AG10803 (cell line): ENCODE results near the gene ZDHHC24.

Source experiments
- DNase-seq: peaks from one replicate; pipeline ENCODE4 v3.0.0; 2010; ENCODE audit warnings: low read depth
- H3K4me3 ChIP-seq: 2 replicates; pipeline ENCODE4 v1.5.1; 2011; ENCODE audit warnings: mild to moderate bottlenecking, low read length, control low read depth
- TF ChIP-seq, protein P1 (sequence below): conservative IDR thresholded peaks from 2 replicates; pipeline ENCODE4 v1.5.1; 2011; ENCODE audit warnings: mild to moderate bottlenecking, low read length, control low read depth, inconsistent platforms

Gene ZDHHC24

DNA sequence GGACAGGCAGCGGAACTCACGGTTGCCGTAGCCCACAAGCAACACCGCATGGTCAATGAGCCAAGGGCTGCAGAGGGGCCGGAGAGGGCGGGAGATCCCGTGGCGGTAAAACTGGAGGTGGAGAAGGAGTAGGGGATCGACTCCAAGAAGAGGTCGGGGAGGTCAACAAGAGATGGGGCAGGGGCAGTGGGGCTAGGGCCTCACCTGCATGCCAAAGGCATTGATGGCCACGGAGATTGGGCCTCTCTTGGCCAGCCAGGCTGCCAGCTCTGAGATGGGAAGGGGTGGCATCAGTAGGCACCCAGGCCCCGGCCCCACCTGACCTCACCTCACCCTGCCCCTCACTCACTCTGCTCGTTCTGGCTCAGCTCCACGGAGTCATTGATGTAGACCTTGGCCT lies 18.7 kb upstream of the ZDHHC24 start:
- no peak overlapping the region for H3K4me3 ChIP-seq
- DNase-seq: no peak
- TF ChIP-seq, protein P1, sequence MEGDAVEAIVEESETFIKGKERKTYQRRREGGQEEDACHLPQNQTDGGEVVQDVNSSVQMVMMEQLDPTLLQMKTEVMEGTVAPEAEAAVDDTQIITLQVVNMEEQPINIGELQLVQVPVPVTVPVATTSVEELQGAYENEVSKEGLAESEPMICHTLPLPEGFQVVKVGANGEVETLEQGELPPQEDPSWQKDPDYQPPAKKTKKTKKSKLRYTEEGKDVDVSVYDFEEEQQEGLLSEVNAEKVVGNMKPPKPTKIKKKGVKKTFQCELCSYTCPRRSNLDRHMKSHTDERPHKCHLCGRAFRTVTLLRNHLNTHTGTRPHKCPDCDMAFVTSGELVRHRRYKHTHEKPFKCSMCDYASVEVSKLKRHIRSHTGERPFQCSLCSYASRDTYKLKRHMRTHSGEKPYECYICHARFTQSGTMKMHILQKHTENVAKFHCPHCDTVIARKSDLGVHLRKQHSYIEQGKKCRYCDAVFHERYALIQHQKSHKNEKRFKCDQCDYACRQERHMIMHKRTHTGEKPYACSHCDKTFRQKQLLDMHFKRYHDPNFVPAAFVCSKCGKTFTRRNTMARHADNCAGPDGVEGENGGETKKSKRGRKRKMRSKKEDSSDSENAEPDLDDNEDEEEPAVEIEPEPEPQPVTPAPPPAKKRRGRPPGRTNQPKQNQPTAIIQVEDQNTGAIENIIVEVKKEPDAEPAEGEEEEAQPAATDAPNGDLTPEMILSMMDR: no peak

DNA sequence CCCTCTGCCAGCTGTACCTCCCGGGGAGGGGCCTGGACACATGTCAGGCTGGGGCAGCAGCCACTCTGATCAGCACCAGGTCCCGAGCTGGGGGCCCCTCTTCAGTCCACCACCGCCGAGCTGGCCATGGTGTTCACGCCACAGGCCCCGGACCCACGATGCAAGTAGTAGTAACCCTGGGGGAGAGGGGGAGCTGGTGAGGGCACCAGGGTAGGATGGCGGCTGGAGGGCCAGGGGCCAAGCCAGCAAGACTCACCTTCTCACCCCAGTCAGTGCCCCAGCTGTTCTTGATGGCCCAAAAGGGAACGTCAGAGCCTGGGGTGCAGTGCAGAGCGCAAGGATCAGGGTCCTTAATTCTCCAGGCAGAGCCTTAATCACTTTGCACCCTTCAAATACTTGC lies 18.0 kb upstream of the ZDHHC24 start:
- TF ChIP-seq, protein P1: no peak
- DNase-seq: no peak
- H3K4me3 ChIP-seq: no peak overlapping the region

DNA sequence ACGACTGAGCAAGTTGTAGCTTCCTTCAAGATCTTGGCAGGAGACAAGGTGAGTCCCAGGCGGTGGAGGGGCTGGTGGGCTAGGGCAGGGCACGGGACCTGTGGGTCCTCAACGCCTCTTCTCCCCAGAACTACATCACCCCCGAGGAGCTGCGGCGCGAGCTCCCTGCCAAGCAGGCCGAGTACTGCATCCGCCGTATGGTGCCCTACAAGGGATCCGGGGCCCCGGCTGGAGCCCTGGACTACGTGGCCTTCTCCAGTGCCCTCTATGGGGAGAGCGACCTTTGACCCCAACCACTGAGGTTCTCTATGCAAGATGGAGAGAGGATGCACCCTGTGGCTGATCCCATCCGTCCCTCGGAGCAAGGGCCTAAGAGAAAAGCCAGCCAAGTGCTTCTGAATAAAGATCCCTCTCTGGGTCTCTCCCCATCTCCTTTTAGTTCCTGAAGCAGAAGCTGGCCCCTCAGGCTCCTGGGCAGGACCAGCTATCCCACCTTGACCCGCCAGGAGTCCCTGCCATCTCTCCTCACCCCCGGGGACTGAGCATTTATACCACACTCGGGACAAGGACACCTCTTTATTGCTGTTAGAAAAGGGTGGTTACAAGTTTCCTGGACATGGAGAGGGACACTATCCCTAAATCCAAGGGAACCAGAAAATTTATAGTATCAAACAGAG lies 17.2 kb upstream of the ZDHHC24 start:
- no peak for DNase-seq
- TF ChIP-seq, protein P1: no peak
- H3K4me3 ChIP-seq: no peak overlapping the region

DNA sequence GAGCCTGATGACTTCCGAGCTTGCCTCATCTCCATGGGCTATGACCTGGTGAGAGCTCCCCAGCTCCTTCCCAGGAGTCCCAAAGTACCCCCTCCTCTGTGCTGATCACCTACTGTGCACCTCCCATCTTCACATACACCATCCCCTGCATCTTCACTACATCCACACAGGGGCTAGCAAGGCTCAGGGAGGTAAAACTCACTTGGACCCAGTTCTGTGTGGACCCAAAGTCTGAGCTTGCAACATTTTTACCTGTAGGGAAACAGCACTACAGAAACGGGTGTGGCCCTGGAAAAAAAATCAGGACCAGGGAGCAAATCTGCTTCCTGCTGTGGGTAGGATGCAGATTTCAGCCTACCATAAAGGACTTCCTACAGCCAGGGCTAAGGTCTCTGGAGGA lies 16.4 kb upstream of the ZDHHC24 start:
- no peak for DNase-seq
- TF ChIP-seq, protein P1: no peak
- no peak overlapping the region for H3K4me3 ChIP-seq

DNA sequence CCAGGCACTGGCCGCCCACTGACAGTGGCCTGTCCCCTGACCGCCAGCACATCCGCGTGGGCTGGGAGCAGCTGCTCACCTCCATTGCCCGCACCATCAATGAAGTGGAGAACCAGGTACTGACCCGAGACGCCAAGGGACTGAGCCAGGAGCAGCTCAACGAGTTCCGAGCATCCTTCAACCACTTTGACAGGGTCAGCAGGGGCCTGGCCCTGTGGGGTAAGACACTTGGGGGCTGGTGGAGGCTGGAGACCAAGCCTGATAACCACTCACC lies 16.1 kb upstream of the ZDHHC24 start:
- TF ChIP-seq, protein P1: no peak
- no peak for DNase-seq
- no peak overlapping the region for H3K4me3 ChIP-seq

DNA sequence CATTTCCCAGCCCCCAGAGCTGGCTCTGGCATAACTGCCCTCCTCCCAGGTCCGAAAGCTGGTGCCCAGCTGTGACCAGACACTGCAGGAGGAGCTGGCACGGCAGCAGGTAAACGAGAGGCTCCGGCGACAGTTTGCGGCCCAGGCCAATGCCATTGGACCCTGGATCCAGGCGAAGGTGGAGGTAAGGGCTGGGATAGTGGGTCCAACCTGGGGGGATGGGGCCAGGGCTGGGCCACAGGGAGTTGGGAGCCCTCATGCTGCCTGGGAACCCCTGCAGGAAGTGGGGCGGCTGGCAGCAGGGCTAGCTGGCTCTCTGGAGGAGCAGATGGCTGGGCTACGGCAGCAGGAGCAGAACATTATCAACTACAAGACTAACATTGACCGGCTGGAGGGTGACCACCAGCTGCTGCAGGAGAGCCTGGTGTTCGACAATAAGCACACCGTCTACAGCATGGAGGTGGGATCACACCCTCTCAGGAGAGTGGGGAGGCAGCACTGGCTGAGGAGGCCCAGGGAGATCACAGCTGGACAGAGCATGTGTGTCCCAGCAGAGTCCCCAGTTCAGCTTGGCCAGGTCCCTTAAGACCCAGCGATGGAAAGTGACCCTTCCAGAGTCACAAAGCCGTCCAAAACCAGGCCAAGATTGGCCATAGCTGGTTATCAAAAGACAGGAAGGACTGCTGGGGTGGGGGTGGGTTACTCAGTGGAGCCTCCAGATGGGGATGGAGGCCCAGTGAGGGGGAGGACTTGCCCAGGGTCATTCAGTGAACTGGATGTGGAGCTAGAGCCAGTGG lies 15.5 kb upstream of the ZDHHC24 start:
- no peak for DNase-seq
- H3K4me3 ChIP-seq: no peak overlapping the region
- TF ChIP-seq, protein P1: no peak

DNA sequence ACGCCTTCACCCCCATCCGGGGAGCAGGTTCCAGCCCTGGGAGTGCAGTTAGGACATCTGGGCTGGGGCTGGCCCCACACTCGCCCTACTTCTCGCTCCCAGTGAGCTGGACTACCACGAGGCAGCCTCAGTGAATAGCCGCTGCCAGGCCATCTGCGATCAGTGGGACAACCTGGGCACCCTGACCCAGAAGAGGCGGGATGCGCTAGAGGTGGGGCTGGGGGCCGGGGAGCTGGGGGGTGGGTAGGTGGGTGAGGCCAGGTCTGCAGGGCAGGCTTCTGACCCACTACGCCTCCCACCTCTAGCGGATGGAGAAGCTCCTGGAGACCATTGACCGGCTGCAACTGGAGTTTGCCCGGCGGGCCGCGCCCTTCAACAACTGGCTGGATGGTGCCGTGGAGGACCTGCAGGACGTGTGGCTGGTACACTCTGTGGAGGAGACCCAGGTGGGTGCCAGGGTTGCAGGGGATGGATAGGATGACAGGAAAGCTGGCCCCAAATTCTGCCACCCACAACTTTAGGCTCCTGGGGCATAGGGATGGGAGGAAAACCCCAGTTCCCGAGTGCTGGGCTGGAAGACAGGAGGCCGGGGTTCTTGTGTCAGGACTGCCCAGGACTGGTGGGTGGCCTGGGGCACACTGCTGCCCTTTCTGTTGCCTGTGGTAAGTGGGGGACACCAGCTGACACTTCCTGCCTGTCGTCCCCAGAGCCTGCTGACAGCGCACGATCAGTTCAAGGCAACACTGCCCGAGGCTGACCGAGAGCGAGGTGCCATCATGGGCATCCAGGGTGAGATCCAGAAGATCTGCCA lies 14.2 kb upstream of the ZDHHC24 start:
- no peak overlapping the region for H3K4me3 ChIP-seq
- TF ChIP-seq, protein P1: no peak
- DNase-seq: no peak
